SKM-1 (cell line): ENCODE results near the gene PXMP2.

Experiments
- DNase-seq: peaks from one replicate; lab custom pipeline; 2025; ENCODE audit not compliant: unreplicated experiment; lab: John Stamatoyannopoulos, UW

PXMP2 gene

DNA sequence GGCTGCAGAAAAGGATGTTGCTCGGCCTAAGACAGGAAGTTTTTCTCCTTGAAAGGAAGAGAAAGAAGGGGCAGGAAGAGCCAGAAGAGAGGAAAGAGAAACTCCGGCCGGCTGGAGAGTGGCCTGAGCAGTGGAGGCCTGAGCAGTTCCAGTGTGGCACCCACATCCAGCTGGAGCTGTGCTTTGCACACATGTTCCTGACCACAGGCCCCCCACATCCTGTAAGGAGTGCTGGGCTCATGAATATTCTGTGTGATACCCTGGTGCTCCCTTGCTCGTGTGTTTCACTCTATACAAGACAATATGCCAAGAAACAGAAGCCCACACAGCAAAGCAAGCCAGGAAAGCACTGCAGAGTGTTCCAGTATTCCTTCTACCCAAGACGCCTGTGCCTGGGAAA is 27.3 kb upstream of the PXMP2 start:
- DNase-seq, result no peak

GRCh38 chr12:132660996-132661395 is 26.4 kb upstream of the PXMP2 start:
- DNase-seq, result no peak

DNA sequence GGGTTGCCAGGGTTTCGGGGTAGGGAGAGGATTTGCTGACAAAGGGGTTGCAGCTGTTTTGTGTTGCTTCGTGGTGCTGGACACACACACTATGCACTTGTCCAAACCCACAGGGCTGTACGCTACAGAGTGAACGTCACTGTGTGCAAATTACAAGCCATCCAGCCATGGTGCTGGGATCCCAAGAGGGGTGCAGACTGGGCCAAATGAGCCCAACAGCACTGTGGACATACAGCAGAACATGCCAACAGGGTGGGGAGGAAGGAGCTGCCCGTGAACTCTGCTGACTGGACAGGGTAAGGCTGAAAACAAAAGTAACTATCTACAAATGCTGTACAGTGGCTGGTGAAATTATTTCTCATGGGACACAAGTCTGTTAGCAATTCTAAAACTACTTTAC is 25.4 kb upstream of the PXMP2 start:
- DNase-seq, result no peak

DNA sequence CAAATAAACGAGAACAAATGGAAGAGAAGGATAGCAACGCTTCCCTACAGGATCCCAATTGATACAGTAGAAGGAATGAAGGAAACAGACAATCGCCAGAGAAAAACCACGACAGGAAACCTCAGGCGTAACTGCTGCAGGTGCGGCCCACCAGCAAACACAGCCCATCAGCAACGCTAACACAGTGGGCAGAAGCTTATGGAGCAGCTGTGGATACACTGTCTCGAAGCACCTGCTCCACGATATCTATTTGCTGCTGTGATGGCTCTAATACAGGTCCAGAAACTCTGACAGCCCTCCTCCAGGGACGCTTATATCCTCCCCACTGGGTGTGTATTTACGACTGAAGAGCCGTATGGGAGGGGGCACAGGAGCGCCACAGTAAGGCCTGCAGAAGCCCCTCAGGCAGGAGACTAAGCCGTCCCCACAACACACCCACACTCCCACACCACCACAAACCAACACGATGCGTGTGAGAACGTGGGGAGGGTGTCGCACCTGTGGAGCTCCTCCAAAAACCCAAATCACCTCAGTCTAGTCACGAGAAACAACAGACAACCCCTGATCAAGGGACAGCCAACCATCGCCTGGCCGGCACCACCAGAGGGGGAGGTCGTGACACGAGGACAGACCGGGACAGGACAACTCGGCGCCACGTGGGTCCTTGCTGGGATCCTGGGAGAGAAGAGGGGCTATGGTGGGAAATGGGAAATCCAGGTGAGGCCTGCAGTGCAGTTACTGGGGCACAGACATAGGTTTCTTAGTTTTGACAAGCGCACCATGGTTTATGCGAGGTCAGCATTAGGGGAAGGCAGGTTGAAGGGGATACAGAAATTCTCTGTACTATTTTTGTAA is 24.3 kb upstream of the PXMP2 start:
- DNase-seq, result no peak

GRCh38 chr12:132664206-132665148 is 22.9 kb upstream of the PXMP2 start:
- no peak for DNase-seq

DNA sequence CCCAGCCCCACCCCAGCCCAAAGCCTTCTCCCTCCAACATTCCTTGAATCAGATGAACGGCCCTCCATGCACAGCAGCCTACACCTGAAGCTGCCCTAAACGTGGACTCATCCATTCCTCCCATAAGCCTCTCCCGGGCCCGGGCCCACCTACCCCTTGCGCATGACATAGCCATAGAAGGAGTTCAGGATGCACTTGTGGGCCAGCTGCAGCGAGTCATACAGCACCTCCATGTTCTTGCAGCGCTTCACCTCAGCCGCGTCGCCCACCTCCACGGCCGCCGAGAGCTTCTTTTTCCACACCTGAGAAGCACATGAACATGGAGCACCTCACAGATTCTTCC is 22.3 kb upstream of the PXMP2 start:
- no peak for DNase-seq

DNA sequence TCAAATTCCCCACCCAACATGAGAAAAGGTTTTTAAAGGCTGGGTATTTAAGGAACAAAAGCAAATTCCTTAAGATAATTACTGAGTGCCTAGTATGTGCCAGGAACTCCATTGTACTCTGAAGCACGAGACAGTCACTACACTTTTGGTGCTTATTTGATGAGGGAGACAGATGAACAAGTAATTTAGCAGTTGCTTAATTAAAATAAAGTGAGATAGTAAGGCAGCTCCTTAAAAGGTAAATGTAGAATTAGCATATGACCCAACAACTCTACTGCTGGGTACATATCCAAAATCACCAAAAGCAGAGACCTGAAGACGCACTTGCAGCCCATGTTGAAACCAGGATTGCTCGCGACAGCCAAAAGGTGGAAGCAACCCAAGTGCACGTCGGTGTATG is 21.6 kb upstream of the PXMP2 start:
- DNase-seq, result no peak

DNA sequence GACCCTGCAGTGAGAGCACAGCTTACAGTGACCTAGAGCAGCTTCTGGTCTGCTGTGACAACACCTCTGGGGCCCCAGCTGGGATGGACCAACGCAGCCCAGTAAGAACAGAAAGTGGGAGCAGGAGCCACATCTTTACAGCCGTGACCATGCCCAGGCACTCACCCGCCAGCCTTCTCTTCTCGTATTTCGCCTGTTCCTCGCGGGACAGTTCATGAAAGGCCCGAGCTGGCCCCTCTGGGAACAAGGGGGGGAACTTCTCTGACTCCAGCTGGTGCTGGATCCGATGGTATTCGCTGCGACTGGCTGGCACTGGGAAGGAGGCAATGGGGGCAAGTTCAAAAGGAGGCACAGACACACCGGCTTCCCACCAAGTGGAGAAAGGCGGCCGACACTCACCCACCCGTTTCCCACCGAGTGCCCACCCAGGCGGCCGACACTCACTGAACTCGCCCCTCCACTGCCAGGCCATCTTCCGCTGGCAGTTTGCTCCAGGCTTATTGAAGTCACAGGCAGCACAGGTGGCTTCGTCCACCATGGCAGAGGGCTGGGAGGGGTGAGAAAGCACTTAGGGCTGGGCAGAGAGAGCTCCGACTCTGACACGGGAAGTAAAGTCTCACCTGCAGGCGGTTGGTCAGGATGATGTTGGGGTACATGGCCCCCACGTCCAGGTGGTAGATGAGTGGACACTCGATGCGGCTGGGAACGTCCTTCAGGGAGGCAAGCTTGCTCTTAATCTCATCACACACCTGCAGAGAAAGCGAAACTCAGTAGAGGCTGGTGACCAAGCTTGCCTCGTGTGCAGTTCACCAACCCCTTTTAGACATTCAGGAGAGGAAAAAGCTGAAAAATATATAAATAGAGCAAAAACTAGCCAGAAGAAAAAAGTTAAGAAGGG is 18.9 kb upstream of the PXMP2 start:
- no peak for DNase-seq

- no peak for DNase-seq
These were observed 18.1 kb upstream of the PXMP2 start for GRCh38 chr12:132669166-132669879.

DNA sequence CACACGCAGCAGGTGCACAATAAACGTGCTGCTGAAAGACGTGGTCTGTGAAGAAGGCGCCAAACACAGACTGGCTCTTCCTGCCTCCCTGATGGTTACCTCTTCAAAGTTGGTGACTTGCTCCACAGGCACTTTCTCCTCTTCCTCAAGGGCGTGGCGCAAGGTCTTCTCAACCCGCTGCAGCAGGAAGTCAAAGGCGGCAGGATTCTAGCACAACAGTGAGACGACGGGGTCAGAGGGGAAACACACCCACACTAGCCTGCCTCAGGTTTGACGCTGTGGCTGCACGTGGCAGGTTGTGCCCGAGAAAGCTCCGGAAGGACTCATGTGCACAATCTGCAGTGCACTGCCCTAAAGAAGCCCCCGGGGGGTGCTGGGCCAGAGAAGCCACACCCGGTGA is 15.3 kb upstream of the PXMP2 start:
- DNase-seq, result no peak

GRCh38 chr12:132672678-132673077 is 14.7 kb upstream of the PXMP2 start:
- DNase-seq, result no peak

DNA sequence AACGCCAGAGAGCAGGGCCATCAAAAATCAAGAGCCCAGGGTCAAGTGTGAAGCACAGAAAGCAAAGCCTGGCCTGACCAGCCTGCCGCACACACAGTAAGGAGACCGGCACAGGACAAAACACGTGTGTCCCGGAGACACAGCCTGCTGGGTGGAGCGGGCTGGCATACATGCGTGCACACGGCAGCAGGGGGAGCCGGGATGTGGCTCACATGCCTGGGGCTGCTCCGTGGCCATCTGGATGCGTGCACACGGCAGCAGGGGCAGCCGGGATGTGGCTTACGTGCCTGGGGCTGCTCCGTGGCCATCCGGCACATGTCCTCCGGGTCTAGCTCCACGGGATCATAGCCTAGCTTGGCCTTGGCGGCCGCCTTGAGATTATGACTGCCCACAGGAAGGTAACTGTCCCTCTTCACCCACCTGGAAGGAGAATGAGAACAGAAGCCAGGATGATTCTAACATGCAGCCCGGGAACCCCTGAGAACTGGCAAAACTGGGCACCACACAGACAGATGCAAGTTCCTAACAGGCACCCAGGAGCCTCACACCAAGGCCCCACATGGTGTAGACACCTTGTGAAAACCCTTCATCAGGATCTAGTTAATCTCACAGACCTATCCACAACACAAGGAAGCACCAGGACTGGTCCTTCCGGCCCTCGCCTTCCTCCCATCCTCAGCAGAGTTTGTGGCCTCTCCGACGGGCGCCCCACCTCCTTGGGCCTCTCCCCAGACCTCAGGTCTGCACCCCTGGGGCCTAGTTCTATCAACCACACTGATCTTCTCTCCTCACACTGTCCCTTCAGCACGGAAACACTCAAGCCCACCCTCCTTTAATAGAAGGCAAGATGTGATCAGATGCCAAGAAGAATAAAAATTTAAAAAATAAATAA is 13.9 kb upstream of the PXMP2 start:
- no peak for DNase-seq

- no peak for DNase-seq
These were observed 12.8 kb upstream of the PXMP2 start for GRCh38 chr12:132674561-132674960.

GRCh38 chr12:132675757-132676432 is 11.5 kb upstream of the PXMP2 start:
- no peak for DNase-seq

GRCh38 chr12:132677492-132677891 is 9.9 kb upstream of the PXMP2 start:
- DNase-seq, result no peak

GRCh38 chr12:132685400-132685799 is 2.0 kb upstream of the PXMP2 start:
- DNase-seq, result no peak

GRCh38 chr12:132686825-132687210 is 569 bp upstream of the PXMP2 start:
- DNase-seq, result no peak

DNA sequence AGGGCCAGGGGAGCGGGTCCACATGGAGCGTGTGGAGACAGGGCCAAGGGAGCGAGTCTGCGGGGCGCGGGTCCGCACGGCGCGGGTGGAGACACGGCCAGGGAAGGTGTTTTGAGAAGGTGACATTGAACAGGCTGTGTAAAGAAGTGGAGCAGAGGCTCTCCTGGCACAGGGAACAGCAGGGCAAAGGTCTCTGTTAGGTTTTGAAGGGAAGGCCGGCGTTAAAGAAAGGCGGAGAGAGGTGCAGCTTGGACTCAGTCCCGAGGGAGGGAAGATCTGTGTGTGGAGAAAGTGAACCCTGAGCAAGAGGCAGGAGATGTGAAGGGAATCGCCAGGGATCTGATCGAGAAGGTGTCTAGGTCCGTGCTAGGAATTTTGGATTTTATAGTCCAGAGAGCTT is 1.8 kb downstream of the PXMP2 start:
- DNase-seq, result no peak

DNA sequence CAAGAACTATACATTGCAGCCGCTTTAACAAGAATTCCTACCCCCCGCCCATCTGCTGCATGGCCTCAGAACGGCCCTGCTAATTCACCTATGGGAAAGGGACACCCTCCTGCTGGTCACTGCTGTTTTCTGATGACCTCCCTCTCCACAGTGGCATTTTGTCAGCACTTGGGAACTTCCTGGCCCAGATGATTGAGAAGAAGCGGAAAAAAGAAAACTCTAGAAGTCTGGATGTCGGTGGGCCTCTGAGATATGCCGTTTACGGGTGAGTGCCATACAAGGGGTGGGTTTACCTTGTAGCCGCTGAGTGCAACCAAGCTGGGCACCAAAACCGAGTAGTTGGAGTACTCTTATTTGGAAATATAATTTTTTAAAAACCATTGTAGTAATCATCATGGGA is 2.7 kb downstream of the PXMP2 start:
- DNase-seq, result no peak
